Peyer's patch (tissue), 4 donors: ENCODE data around the gene SEMA3C.

Experiments
- POLR2A ChIP-seq, 2 donors: fragments of 450-650 bp; IDR thresholded peaks; one replicate each; pipeline ENCODE4 v1.5.1; 2017; ENCODE audit warnings: antibody characterized with exemption in 2 of 2, mild to moderate bottlenecking in 2 of 2, moderate library complexity in 2 of 2
- TF ChIP-seq, protein P1 (sequence below), 6 experiments: fragments of 450-650 bp in 4 of 6; fragments of 200-600 bp in 2 of 6; sonication (generic) in 1 of 6; IDR thresholded peaks; one replicate each; pipeline ENCODE4 v1.5.1; 2017 to 2019; ENCODE audit warnings: antibody characterized with exemption in 6 of 6, mild to moderate bottlenecking in 3 of 6, moderate library complexity in 1 of 6

DNA sequence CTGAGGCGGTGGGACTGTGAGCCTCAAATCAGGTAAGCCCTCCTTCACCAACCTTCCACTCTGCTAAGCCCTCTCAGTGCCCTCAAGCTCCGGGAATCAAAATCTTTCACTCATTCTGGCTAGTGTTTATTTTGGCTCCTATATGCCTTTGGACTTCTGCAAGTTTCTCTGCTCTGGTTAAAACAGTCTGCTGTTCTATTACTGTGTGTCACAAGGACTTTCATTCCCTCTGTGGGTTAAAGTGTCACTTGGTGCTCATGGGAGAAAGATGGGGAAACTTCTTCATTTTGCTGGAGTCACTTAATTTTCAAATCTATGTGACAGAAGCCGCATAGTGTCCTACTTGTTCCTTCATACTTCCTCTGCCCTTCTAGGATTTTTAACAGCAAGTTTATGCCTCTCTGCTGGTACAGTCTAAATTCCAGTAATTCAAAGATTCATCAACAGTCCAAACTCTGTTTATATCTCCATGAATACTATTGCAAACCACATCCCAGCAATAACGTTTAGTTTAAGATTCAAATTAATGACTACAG is 219.1 kb downstream of the SEMA3C start:
- TF ChIP-seq, protein P1, sequence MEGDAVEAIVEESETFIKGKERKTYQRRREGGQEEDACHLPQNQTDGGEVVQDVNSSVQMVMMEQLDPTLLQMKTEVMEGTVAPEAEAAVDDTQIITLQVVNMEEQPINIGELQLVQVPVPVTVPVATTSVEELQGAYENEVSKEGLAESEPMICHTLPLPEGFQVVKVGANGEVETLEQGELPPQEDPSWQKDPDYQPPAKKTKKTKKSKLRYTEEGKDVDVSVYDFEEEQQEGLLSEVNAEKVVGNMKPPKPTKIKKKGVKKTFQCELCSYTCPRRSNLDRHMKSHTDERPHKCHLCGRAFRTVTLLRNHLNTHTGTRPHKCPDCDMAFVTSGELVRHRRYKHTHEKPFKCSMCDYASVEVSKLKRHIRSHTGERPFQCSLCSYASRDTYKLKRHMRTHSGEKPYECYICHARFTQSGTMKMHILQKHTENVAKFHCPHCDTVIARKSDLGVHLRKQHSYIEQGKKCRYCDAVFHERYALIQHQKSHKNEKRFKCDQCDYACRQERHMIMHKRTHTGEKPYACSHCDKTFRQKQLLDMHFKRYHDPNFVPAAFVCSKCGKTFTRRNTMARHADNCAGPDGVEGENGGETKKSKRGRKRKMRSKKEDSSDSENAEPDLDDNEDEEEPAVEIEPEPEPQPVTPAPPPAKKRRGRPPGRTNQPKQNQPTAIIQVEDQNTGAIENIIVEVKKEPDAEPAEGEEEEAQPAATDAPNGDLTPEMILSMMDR (IDR thresholded peaks at IDR 0.05), result no peak
- no peak for TF ChIP-seq POLR2A (IDR thresholded peaks at IDR 0.05)
